Tibial nerve (tissue), 4 donors: ENCODE measurements around the gene ARSJ. TPM values are rescaled to one million over a fixed set of nuclear protein-coding genes. Genes with fewer than 3 reads are reported as not detected.
"Not testable (repeated sequence)": the region's sequence is repeated elsewhere in the genome, so short reads cannot be mapped to it uniquely, and the experiment has no call there.

Experiments used
- DNase-seq, 2 donors: peaks; one replicate each; pipeline ENCODE4 v3.0.0-alpha.2; 2019; ENCODE audit warnings: low spot score in 2 of 2
- H3K27ac ChIP-seq, 4 donors: fragments of 200-600 bp; sonication (generic) in 3 of 4; one replicate each; pipeline ENCODE4 v1.5.1; 2017 to 2019; ENCODE audit warnings: mild to moderate bottlenecking in 1 of 4
- H3K27me3 ChIP-seq, 2 donors: fragments of 200-600 bp; sonication (generic) in 1 of 2; one replicate each; pipeline versions ENCODE4 v1.5.1 to v1.6.0; 2017 to 2019
- H3K36me3 ChIP-seq, 3 donors: fragments of 200-600 bp; sonication (generic); one replicate each; pipeline ENCODE4 v1.5.1; 2018 to 2019
- H3K4me1 ChIP-seq, 4 donors: fragments of 200-600 bp; sonication (generic) in 3 of 4; one replicate each; pipeline ENCODE4 v1.5.1; 2017 to 2019
- H3K4me3 ChIP-seq, 4 donors: fragments of 200-600 bp; sonication (generic) in 3 of 4; one replicate each; pipeline ENCODE4 v1.5.1; 2017 to 2019; ENCODE audit warnings: mild to moderate bottlenecking in 1 of 4, moderate library complexity in 1 of 4
- H3K9me3 ChIP-seq, 4 donors: fragments of 200-600 bp; sonication (generic) in 3 of 4; one replicate each; pipeline ENCODE4 v1.5.1; 2017 to 2019
- EP300 ChIP-seq, 2 donors: sonication (generic); formaldehyde crosslinking; IDR thresholded peaks; one replicate each; pipeline ENCODE4 v1.6.1; 2017; ENCODE audit warnings: antibody characterized with exemption in 2 of 2, mild to moderate bottlenecking in 1 of 2
- POLR2A ChIP-seq, 2 donors: fragments of 450-650 bp; IDR thresholded peaks; one replicate each; pipeline ENCODE4 v1.6.1; 2017; ENCODE audit warnings: antibody characterized with exemption in 2 of 2, mild to moderate bottlenecking in 2 of 2, moderate library complexity in 2 of 2
- WGBS, 2 donors: methylation state at CpG; one replicate each; pipeline ENCODE4 v1.1.5; 2018; 5-methylcytosine and 5-hydroxymethylcytosine counted together
- total RNA-seq, 4 donors: library from RNA; depleted of rRNA; stranded (reverse); fragments of >200 nt; gene quantifications; one replicate each; pipeline ENCODE4 v1.1.0, GENCODE V29; 2016
- TF ChIP-seq, protein P1 (sequence below), 5 experiments: fragments of 200-600 bp in 3 of 5; fragments of 450-650 bp in 2 of 5; sonication (generic) in 3 of 5; IDR thresholded peaks; one replicate each; pipeline ENCODE4 v1.5.1; 2016 to 2019; ENCODE audit warnings: antibody characterized with exemption in 5 of 5, mild to moderate bottlenecking in 3 of 5, moderate library complexity in 2 of 5

Gene ARSJ
- total RNA-seq, 4 donors from 2014 or later = 1.8 to 5.5 (median 2.1) TPM

DNA sequence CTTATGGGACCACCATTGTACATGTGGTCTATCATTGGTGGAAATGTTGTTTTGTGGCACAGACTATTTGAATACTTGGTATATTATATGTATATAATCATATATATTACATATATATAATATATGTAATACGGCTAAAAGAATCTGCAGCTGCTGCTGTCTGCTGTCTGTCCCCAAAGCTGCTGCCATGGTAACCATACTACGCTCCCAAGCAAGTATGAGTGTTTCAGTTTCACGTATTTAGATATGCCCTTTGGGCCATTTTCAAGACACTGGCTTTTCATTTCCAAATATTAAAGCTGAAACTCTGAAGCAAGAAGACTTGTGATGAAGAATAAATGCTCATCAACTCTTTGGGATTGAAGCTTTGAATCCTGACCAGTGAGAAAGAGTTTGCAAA lies 42.0 kb upstream of the ARSJ start:
- H3K27me3 ChIP-seq = no peaks in the 10 kb centered on the region
- DNase-seq = no peak
- no peak overlapping the region for H3K27ac ChIP-seq
- TF ChIP-seq, protein P1, sequence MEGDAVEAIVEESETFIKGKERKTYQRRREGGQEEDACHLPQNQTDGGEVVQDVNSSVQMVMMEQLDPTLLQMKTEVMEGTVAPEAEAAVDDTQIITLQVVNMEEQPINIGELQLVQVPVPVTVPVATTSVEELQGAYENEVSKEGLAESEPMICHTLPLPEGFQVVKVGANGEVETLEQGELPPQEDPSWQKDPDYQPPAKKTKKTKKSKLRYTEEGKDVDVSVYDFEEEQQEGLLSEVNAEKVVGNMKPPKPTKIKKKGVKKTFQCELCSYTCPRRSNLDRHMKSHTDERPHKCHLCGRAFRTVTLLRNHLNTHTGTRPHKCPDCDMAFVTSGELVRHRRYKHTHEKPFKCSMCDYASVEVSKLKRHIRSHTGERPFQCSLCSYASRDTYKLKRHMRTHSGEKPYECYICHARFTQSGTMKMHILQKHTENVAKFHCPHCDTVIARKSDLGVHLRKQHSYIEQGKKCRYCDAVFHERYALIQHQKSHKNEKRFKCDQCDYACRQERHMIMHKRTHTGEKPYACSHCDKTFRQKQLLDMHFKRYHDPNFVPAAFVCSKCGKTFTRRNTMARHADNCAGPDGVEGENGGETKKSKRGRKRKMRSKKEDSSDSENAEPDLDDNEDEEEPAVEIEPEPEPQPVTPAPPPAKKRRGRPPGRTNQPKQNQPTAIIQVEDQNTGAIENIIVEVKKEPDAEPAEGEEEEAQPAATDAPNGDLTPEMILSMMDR (IDR thresholded peaks at IDR 0.05) = no peak
- TF ChIP-seq EP300 (IDR thresholded peaks at IDR 0.05) (no peak), POLR2A (IDR thresholded peaks at IDR 0.05) (no peak)
- no peak overlapping the region for H3K4me3 ChIP-seq
- WGBS, 2 donors = 83 to 84% methylated on average over 3 of the region's 3 CpGs
- H3K9me3 ChIP-seq = no peaks in the 10 kb centered on the region
- no peaks in the 10 kb centered on the region for H3K36me3 ChIP-seq
- no peaks in the 10 kb centered on the region for H3K4me1 ChIP-seq

DNA sequence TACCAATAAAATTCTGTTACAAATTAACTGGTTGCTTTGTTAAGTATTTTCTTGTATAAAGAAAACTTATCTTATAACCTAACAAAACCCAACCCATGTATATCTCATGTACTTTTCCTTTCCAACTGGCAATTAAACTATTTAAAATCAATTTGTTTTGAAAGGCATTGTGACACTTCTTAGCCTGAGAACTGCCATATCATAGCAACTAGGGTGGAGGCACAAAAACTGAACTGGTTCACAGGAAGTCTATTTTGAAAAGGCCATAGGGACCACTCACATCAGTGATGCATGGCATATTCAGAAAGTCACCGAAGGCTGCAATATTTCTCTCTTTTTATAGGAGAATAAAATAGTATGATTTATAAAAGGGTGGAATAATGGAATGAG lies 40.5 kb upstream of the ARSJ start:
- WGBS, 2 donors = 95 to 97% methylated on average over 1 of the region's 1 CpG
- Histone ChIP-seq H3K4me3 (no peak overlapping the region), H3K27ac (no peak overlapping the region)

DNA sequence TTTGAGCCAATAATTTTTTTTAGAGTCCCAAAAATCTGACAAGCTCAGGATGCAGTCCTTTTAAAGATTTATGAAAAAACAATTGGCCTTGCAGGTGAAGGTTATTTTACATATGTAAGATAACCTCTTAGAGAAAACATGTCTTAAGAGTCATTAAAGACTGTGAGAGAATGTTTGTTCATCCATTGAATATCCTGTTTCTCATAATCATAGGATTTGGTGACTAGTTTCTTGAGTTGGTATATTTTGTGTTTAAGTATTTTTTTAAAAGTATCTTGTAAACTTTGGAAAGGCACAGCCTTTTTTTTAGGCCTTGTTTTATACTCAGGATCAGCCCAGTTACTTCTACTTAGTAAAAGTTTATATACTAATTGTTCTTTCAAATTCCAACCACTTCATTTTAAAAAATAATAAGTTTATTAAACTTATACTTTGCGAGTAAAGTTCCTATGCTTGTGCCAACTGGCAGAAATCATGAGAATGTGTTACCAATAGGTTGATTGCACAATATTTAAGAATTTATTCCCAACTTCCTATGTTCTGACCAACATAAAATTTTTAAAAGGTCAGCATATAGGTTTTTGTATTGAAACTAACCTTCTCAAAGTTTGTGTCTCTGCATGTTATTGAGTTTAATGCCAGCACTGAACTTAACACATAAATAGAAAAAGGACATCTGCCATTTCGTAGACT lies 40.0 kb upstream of the ARSJ start:
- no peaks in the 10 kb centered on the region for H3K36me3 ChIP-seq
- no peak for DNase-seq
- WGBS, 2 donors = 39 to 40% methylated on average over 2 of the region's 2 CpGs
- no peak overlapping the region for H3K27ac ChIP-seq
- no peaks in the 10 kb centered on the region for H3K27me3 ChIP-seq
- TF ChIP-seq EP300 (IDR thresholded peaks at IDR 0.05) = no peak
- TF ChIP-seq, protein P1 (IDR thresholded peaks at IDR 0.05) = no peak
- TF ChIP-seq POLR2A (IDR thresholded peaks at IDR 0.05) = no peak
- no peaks in the 10 kb centered on the region for H3K9me3 ChIP-seq
- no peak overlapping the region for H3K4me3 ChIP-seq
- no peaks in the 10 kb centered on the region for H3K4me1 ChIP-seq

More for the DNA sequence above, 40.5 kb upstream of the ARSJ start:
- TF ChIP-seq EP300 (IDR thresholded peaks at IDR 0.05) (no peak), POLR2A (IDR thresholded peaks at IDR 0.05) (no peak)
- TF ChIP-seq, protein P1 (IDR thresholded peaks at IDR 0.05) = no peak
- DNase-seq = no peak
- no peaks in the 10 kb centered on the region for H3K27me3 ChIP-seq
- no peaks in the 10 kb centered on the region for H3K9me3 ChIP-seq
- H3K4me1 ChIP-seq = no peaks in the 10 kb centered on the region
- no peaks in the 10 kb centered on the region for H3K36me3 ChIP-seq

- no peaks in the 10 kb centered on the region for H3K36me3 ChIP-seq
- no peak for DNase-seq
- H3K4me1 ChIP-seq = no peaks in the 10 kb centered on the region
- no peaks in the 10 kb centered on the region for H3K9me3 ChIP-seq
- TF ChIP-seq, protein P1 (IDR thresholded peaks at IDR 0.05) = no peak
- TF ChIP-seq EP300 (IDR thresholded peaks at IDR 0.05) (no peak), POLR2A (IDR thresholded peaks at IDR 0.05) (no peak)
- no peak overlapping the region for H3K4me3 ChIP-seq
- no peaks in the 10 kb centered on the region for H3K27me3 ChIP-seq
- H3K27ac ChIP-seq = no peak overlapping the region
- 94 to 95% methylated on average over 4 of the region's 4 CpGs for WGBS, 2 donors
Observed at GRCh38 chr4:114017120-114017917, 37.9 kb upstream of the ARSJ start.

- 14 to 26% methylated on average over 1 of the region's 1 CpG for WGBS, 2 donors
- H3K4me3 ChIP-seq = no peak overlapping the region
- no peak overlapping the region for H3K27ac ChIP-seq
- H3K27me3 ChIP-seq = no peaks in the 10 kb centered on the region
- no peak for DNase-seq
- TF ChIP-seq, protein P1 (IDR thresholded peaks at IDR 0.05) = no peak
- TF ChIP-seq POLR2A (IDR thresholded peaks at IDR 0.05) = no peak
- no peak for TF ChIP-seq EP300 (IDR thresholded peaks at IDR 0.05)
- H3K9me3 ChIP-seq = peaks cover 0 to 10% (median 0%) of the 10 kb centered on the region in 4 donors
- H3K36me3 ChIP-seq = no peaks in the 10 kb centered on the region
- no peaks in the 10 kb centered on the region for H3K4me1 ChIP-seq
Observed at GRCh38 chr4:114015444-114015899, 36.0 kb upstream of the ARSJ start.

GRCh38 chr4:114013201-114013600 lies 33.8 kb upstream of the ARSJ start:
- H3K4me1 ChIP-seq, DNase-seq, H3K27me3 ChIP-seq, H3K36me3 ChIP-seq, H3K4me3 ChIP-seq, H3K27ac ChIP-seq: not testable (repeated sequence)
- 81 to 89% methylated on average over 4 of the region's 4 CpGs for WGBS, 2 donors
- H3K9me3 ChIP-seq = peaks cover 0 to 13% (median 0%) of the 10 kb centered on the region in 4 donors
